GM03348 (cell line): ENCODE measurements around the gene PSMB5.

ENCODE experiments used
- DNase-seq: peaks from one replicate; pipeline ENCODE4 v3.0.0; 2012; ENCODE audit warnings: low spot score

The PSMB5 gene

DNA sequence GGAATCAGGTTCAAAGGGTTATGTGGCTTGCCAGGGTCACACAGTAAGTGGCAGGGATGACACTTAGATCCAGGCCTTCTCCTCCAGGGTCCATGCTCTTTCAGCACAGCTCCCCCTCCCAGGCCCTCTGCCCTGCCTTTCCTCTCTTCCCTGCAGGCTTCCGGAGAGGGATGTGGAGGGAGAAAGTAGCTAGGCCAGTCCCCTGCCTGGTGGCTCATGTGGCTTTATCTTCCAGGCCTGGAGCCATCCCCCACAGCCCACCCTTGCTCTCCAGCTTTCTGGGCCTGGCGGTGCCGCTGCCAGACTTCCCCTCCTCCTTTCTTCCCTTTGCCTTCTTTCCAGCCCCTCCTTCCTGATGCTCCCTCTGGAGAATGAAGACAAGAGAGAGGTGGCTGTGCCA is 9.1 kb upstream of the PSMB5 start:
- DNase-seq = no peak

DNA sequence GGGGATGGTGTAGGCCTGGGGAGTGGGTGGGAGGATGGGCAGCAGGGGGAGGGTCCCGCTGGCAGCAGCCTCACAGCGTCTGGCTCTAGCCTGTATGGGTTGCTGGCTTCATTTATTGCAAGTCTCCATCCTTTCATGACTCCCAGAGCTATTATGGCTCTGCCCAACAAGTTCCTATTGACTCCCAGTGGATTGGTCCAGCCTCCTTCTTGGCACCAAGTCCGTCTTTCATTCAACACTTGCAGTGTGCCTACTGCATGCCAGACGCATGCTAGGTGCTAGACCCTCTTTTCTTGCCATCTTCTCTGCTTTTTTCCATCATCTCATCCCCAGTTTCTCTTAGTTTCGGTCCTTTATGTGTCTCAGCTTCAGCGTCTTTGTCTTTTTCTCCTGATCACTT is 8.4 kb upstream of the PSMB5 start:
- no peak for DNase-seq

DNA sequence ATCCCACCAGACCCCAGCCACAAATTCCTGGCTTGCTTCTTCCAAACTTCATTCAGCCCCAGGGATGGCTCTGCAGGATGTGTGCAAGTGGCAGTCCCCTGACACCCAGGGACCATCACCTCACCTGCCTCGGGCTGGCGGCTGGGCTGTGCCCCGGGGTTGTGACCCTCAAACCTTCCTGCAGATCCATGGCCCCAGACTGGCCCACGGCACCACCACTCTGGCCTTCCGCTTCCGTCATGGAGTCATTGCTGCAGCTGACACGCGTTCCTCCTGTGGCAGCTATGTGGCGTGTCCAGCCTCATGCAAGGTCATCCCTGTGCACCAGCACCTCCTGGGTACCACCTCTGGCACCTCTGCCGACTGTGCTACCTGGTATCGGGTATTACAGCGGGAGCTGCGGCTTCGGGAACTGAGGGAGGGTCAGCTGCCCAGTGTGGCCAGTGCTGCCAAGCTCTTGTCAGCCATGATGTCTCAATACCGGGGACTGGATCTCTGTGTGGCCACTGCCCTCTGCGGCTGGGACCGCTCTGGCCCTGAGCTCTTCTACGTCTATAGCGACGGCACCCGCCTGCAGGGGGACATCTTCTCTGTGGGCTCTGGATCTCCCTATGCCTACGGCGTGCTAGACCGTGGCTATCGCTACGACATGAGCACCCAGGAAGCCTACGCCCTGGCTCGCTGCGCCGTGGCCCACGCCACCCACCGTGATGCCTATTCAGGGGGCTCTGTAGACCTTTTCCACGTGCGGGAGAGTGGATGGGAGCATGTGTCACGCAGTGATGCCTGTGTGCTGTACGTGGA is 7.7 kb upstream of the PSMB5 start, which contains the start of gene PSMB11:
Gene PSMB11, plus strand, starts transcription at position 51 of the 804 bp plus-strand sequence. Its CDS starts 14 bp downstream, at position 65.
- no peak for DNase-seq

DNA sequence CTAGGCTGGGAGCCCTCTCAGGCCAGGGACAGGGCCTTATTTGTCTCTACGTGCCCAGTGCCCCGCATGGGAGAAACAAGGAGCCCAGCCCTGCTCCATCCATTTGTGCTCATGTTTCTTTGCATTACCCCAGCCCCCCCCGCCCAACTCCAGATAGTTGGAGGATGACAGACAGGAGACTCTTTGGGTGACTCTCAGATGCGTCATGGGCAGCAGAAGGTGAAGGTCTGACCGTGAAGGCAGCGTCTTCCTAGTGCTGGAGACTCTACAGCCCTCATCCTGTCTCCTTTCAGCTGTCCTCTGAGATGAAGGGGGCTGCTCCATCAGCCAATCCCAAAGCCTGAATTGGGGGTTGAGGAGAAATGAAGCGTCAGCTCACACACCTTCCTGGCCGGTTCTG is 7.0 kb upstream of the PSMB5 start:
- no peak for DNase-seq

DNA sequence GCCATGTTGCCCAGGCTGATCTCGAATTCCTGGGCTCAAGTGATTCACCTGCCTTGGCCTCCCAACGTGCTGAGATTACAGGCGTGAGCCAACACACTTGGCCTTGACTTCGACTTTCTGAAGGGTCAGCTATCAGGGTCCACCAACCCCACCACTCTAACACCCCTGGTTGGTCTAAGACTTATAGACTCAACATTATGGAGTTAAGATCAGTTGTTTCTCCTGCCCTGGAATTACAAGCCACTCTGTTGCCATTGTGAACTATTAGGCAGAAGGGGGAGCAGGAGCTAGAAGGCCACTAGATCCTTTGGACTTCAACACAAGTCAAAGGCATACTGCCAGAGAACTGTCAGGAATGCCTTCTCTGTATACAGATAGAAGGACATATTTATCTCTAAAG is 5.4 kb upstream of the PSMB5 start:
- no peak for DNase-seq

DNA sequence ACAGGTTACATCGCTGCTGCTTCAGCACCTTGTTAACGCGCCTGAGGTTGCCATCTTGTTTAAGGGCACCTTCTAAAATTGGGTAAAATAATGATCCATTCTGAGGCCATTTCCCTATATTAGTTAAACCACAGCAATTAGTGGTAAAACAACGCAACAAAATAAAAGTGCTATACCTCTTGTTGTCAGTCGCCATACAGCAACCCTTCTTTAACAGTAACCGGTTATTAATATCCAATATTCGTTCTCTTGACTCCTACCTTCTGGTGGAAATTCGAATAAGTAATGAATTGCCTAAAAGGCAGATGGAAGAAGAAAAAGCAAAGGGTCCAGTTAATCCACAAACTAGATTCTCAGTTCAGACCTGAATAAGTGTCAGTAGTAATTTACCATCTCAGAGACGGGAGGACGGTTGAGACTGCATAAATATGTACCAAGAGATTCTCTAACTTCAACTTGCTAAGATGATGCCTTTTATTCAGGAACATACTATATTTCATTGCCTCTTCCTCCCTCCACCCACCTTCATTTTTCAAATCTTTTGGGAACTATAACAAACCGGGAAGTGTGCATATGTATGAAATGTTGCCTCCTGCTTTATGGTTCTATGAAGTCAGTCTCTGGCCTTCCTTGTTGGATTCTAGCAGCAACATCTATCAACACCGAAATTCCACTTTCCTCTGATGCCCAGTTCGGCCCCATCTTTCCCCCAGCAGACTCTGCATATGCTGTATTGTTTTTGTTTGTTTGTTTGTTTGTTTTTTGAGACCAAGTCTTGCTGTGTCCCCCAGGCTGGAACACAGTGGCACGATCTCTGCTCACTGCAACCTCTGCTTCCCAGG is 824 bp upstream of the PSMB5 start:
- no peak for DNase-seq

DNA sequence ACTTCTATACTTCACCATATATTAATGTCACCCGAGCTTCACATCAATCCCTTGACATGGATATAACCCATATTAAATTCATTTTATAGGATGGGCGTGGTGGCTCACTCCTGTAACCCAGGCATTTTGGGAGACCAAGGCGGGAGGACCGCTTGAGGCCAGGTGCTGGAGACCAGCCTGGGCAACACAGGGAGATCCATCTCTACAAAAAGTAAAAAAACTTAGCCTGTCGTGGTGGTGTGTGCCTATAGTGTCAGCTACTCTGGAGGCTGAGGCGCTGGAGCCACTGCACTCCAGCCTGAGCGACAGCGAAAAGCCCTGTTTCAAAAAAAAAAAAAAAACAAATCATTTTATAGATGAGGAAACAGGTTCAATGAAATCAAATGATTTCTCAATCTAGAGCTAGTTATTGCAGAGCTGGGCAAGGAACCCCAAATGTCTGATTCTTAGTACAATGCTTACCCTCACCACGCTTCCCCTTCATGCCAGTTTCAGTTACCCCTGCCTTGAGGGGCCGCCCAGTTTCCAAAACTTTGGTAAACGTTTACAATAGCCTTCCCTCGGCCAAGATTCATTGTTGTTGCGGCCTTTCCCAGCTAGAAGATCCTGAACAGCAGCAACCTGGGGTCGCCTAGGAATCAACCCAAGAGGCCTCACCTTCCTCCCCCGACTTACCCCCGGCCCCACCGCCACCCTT is 751 bp downstream of the PSMB5 start:
- no peak for DNase-seq

DNA sequence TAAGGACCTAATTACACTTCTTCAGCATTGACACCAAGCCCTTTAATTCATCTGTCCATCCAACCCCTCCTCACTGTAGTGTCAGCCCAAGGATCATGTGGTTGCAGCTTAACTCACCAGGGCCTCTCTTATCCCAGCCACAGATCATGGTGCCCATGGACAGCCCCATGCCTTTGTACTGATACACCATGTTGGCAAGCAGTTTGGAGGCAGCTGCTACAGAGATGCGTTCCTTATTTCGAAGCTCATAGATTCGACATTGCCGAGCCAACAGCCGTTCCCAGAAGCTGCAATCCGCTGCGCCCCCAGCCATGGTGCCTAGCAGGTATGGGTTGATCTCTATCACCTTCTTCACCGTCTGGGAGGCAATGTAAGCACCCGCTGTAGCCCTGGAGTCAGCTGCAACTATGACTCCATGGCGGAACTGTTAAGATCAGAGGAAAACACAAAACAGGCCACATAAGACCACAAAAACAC is 1.4 kb downstream of the PSMB5 start:
- DNase-seq = no peak

DNA sequence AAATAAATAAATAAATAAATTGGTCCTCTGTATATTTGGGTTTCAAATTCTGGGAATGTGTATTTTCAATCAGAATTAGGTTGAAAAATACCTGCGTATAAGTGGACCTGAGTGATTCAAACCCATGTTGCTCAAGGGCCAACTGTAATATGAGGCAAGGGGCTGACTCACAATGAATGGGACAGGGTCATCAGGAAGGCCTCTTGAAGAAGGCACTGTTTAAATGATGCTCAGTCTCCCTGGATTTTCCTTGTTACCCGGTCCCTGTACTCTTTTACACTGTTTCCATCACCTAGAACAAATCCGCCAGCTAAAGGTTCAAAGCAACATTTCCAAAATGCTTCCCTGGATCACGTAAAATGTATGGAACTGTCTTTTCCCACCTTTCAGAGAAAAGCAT is 3.8 kb downstream of the PSMB5 start:
- DNase-seq = no peak

DNA sequence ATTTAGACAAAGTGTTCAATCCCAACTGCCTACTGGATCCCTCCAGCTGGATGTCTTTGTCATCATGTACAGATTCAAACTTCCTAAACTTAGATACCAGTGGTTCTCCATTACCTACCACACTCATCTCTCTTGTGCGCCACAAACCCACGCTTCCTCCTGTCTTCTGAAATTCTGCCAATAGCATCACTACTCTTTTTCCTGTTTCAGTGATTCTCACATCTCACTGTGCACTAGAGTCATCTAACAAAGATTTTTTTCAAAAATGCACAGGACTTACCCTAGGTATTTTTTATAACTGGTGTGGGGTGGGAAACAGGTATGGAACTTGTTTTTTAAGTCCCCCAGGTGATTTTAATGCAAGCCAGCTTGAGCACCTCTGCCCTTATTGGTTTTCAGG is 5.9 kb downstream of the PSMB5 start:
- no peak for DNase-seq

DNA sequence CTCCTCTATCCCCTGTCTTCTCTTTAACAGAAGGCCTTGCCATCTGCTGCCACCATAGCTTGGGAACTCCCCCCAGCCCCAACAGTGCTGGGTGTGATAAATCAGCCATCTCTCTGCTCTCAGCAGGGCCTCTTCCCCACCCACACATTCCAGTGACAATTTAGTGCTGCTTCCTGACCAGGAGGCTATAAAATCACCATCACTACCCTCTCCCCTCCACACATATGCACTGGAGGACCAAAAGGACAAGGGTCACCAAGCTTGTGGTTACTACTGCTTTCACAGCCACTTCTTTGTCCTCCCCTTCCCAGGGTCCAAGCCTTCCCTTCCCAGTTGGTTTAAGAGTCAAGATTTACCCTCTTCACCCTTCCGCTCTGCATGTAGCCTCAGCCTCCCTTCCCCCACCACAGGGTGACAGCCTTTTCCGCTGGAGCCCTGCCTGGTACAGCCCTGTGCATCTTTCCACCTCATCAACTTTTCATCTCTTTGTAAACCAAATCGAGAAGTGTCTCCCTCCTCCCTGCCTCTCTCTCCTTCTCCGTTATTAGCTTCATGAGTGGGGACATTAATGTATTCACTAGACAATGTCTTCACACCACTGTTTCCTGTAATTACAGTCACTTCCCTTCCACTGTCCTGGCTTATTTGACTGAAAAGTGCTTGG is 9.4 kb downstream of the PSMB5 start:
- DNase-seq = no peak

DNA sequence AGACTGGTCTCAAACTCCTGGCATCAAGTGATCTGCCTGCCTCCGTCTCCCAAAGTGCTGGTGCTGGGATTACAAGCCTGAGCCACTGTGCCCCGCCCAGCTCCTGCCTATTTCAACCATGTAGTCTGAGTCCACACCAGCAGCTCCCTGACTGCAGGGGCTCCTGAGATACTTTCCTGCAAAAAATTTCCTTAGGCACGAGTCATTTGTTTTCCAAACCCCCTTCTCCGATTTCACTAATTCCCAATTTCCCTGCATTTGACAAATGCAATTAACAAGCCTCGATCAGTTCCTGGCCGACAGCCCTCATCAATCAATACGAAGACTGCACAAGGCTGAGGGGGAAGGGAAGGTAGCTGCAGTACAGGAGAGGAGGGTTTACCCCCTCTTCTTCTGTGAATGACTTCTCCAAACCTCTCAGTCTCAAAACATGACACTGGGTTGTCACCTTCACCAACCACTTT is 10.1 kb downstream of the PSMB5 start:
- DNase-seq = no peak

DNA sequence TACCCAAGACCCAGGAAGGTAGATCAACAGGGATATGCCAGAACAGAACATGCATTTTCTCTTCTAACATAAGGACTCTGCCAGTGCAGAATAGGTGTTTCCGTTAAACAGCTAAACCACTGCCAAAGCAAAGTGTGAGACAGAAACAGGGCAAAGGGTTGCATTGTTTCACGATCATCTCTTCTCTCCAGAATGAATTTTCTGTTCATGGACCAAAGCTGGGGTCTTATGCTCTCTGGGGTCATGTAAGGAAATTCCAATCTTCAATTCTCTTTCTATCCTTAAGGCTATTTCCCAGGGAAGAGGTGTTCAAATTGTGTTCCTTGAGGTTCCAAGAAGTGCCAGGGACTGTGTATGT is 10.9 kb downstream of the PSMB5 start:
- no peak for DNase-seq

DNA sequence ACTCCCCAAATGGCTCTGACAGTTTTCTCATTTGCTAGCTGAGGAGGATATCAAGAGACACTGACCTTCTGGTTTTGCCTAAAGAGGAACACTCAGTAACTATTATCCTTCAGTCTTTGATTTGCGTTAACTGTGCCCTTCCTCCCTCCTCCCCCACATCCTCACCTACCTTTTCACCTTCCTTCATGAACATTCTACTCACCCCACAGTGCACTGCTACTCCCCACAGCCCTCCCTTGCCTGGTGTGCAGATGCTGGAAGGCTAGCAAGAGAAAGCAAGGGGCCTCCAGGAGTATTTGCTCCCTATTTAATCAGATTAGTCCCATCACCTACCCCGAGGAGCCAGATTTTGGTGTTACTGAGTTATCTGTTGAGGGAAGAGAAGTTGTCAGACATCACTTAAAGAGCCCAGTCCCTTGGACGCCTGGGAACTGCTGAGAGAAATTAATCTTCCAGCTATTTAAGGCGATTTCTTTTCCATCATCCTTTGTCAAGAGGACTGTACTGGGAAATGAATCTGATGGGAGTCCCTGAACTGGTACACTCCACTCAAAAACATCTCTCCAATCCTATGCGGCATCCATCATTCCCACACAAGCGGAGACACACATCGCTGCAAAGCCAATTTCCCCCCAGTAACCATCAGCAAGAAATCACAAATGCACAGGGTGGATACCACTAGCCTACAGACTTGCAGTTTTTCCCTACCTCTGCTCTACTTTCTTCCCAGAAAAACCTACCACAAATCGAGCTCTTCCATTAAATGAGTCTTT is 11.5 kb downstream of the PSMB5 start:
- no peak for DNase-seq

DNA sequence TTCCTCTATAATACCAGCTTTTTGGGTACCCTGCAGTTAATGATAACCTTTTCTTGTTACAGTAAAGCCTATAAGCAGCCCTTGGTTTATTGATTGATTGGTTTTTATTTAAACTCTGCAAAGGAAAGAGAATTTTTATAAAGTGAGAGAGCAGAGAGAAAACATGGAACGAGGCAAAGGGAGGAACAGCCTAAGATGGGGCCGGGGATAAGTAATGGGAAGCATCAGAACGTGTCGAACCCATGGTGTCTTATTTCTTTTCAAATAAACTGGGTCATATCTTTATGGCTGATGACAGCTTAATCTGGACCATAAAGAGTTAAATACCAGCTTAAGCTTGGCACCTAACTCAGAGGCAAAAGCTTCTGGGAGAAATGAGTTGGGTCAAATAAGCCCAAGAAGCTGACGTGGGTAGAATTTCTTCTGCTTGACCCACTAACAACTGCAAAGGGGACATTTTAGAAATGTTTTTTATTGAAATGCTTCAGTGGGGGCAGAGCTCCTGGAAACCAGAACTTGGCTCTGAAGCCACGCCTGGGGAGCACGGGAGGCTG is 12.7 kb downstream of the PSMB5 start:
- no peak for DNase-seq

DNA sequence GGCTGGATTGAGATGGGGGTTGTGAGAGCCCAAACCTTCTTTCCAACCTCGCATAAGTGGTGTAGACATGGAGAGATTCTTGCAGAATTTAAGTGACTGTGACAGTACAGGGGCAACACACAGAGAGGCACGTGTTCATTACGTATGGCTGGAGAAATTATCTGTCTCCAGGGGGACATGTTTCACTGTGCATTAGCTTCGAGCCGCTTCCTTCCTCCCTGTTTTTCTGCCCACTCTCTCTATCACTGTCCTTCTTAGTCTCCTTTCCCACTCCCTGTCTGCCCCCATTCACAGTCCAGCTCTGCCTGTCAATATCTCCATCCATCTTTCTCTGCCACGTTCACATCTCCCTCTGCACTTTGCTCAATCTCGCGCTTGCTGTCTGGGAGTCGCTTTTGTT is 13.3 kb downstream of the PSMB5 start:
- DNase-seq = no peak

DNA sequence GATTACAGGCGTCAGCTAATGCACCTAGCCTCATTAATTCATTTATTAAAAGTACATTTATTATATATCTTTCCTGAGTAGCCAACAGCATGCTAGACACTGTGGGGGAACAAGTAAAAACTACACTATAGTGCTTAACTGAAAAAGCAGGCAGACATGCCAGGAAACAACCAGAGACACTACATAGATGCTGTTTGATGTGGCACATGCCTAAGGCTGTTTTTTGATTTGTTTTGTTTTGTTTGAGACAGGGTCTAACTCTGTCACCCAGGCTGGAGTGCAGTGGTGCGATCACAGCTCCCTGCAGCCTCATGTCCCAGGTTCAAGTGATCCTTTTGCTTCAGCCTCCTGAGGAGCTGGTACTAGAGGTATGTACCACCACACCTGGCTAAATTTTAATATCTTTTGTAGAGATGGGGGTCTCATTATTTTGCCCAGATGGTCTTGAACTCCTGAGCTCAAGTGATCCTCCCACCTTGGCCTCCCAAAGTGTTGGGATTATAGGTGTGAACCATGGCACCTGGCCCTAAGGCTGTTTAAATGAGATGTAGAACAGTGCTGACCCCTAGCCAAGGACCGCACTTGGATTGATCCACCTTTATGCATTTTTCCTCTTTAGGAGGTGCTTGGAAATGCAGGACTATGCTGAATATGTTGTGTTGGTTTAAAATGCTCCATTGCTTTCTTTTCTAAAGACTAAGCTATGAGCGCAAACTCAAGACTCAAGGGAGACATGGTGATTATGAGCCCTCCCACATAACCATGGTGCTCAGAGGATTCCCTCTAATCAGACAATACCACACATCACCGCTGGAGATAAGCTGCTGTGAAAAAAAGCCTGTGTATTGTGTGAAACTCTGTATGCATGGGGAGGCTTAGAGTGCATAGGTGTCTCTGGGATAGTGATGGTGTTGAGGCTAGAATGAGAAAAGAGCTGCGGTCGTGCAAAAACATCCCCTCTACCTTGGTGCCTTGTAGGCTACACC is 14.3 kb downstream of the PSMB5 start:
- DNase-seq = no peak

DNA sequence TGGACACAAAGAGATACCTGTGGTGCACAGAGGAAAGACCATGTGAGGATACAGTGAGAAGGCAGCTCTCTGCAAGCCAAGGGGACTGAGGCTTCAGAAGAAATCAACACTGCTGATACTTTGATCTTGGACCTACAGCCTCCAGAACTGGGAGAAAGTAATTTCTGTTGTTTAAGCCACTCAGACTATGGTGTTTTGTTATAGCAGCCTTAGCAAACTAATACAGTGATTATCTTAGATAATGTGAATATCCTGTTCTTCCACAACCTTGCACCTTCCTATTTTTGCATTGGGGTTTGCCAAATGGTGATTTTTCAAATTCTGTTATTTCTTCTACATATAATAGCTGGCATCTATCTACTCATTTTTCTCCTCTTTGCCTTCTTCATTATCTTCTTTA is 16.6 kb downstream of the PSMB5 start:
- DNase-seq = no peak

DNA sequence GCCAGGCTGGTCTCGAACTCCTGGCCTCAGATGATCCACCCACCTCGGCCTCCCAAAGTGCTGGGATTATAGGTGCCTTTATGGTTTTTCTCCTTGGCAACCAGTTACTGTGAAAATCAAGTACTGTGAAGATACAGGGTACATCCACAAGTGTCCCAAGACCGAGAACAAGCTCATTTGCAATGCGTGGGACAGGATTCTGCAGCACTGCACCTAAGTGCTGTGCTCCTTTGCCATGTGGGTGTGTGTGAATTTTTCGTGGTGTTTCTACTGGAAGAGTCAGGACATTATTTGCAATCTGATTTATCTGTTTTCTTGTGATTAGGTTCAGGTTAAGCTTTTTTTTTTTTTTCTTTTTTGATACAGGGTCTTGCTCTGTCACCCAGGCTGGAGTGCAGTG is 17.6 kb downstream of the PSMB5 start:
- DNase-seq = no peak

DNA sequence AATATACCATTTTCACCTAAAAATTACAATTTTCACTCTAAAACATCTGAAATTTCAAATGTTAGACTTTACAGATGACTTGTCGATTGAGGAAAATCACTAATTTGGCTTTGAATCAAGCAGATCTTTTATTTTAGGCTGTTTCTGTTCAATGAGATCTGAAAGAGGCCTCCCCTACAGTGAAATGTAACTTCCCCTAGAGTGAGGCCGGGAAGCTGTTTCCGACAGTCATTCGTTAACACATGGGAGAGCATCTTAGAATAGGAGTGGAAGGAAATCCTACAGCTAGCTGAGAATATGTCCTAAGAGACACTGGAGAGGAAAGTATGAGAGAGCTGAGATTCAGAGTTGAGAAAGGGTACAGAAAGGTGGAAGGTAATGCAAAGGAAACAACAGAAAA is 19.1 kb downstream of the PSMB5 start:
- DNase-seq = no peak
